ENCODE data around the gene IGF1R. TPM values are rescaled to one million over a fixed set of nuclear protein-coding genes. Genes with fewer than 3 reads are reported as not detected.

The IGF1R gene
- total RNA-seq, 1 donor from 2014 or later = 31.9 TPM

GRCh38 chr15:98776607-98777281 is 128.4 kb downstream of the IGF1R start:
- DNase-seq = no peak

GRCh38 chr15:98777426-98777825 is 129.1 kb downstream of the IGF1R start:
- no peak for DNase-seq

GRCh38 chr15:98778263-98778959 is 130.1 kb downstream of the IGF1R start:
- no peak for DNase-seq

GRCh38 chr15:98778960-98779359 is 130.6 kb downstream of the IGF1R start:
- DNase-seq = no peak

- peak; percentile 50 for DNase-seq
Measured at GRCh38 chr15:98779463-98780071, 131.2 kb downstream of the IGF1R start.

- DNase-seq = no peak
Measured at GRCh38 chr15:98781838-98782237, 133.5 kb downstream of the IGF1R start.

- no peak for DNase-seq
Measured at GRCh38 chr15:98782801-98783200, 134.5 kb downstream of the IGF1R start.

- DNase-seq = no peak
Measured at GRCh38 chr15:98785431-98785806, 137.1 kb downstream of the IGF1R start.

GRCh38 chr15:98785807-98786621 is 137.7 kb downstream of the IGF1R start:
- no peak for DNase-seq

GRCh38 chr15:98786717-98787116 is 138.4 kb downstream of the IGF1R start:
- DNase-seq = no peak

- DNase-seq = no peak
Measured at GRCh38 chr15:98787194-98787593, 138.9 kb downstream of the IGF1R start.

GRCh38 chr15:98787936-98788757 is 139.8 kb downstream of the IGF1R start:
- DNase-seq = no peak

- DNase-seq = no peak
Measured at GRCh38 chr15:98789020-98789419, 140.7 kb downstream of the IGF1R start.

- DNase-seq = no peak
Measured at GRCh38 chr15:98790270-98790669, 141.9 kb downstream of the IGF1R start.

GRCh38 chr15:98791046-98791701 is 142.8 kb downstream of the IGF1R start:
- DNase-seq = no peak

- no peak for DNase-seq
Measured at GRCh38 chr15:98792117-98792516, 143.8 kb downstream of the IGF1R start.

GRCh38 chr15:98794211-98794610 is 145.9 kb downstream of the IGF1R start:
- DNase-seq = no peak

- no peak for DNase-seq
Measured at GRCh38 chr15:98794748-98795147, 146.4 kb downstream of the IGF1R start.

- DNase-seq = no peak
Measured at GRCh38 chr15:98795980-98796379, 147.6 kb downstream of the IGF1R start.

GRCh38 chr15:98796685-98797357 is 148.5 kb downstream of the IGF1R start:
- no peak for DNase-seq

Data from skin of body (tissue), 2 donors.